HEK293 (cell line): ENCODE results near the gene SLC36A3.

Source experiments
- BCL11B ChIP-seq: fragments of 450-650 bp; formaldehyde crosslinking; IDR thresholded peaks from 2 replicates; pipeline ENCODE4 v1.5.1; 2016; ENCODE audit warnings: low read depth, missing biosample characterization, missing genetic modification characterization
- IKZF3 ChIP-seq: fragments of 450-650 bp; IDR thresholded peaks from 2 replicates; pipeline ENCODE4 v1.5.0; 2018; ENCODE audit warnings: missing biosample characterization, mild to moderate bottlenecking, missing genetic modification characterization, moderate library complexity
- YY1 ChIP-seq: fragments of 450-650 bp; formaldehyde crosslinking; IDR thresholded peaks from 2 replicates; pipeline ENCODE4 v1.5.1; 2018; ENCODE audit warnings: missing biosample characterization, missing genetic modification characterization
- ZBTB8A ChIP-seq: fragments of 450-650 bp; formaldehyde crosslinking; IDR thresholded peaks from 2 replicates; pipeline ENCODE4 v1.5.1; 2016; ENCODE audit warnings: missing biosample characterization, missing genetic modification characterization
- ZNF10 ChIP-seq: fragments of 450-650 bp; formaldehyde crosslinking; IDR thresholded peaks from 2 replicates; pipeline ENCODE4 v1.5.1; 2017; ENCODE audit warnings: missing biosample characterization, missing genetic modification characterization
- ZNF114 ChIP-seq: fragments of 450-650 bp; formaldehyde crosslinking; IDR thresholded peaks from 2 replicates; pipeline ENCODE4 v1.5.0; 2017; ENCODE audit warnings: missing biosample characterization, missing genetic modification characterization
- ZNF133 ChIP-seq: fragments of 450-650 bp; formaldehyde crosslinking; IDR thresholded peaks from 2 replicates; pipeline ENCODE4 v1.5.1; 2016; ENCODE audit warnings: missing biosample characterization, missing genetic modification characterization
- ZNF184 ChIP-seq: fragments of 450-650 bp; IDR thresholded peaks from 2 replicates; pipeline ENCODE4 v1.5.1; 2018; ENCODE audit warnings: missing biosample characterization, mild to moderate bottlenecking, missing genetic modification characterization
- ZNF423 ChIP-seq: fragments of 450-650 bp; formaldehyde crosslinking; IDR thresholded peaks from 2 replicates; pipeline ENCODE4 v1.5.1; 2016; ENCODE audit warnings: missing biosample characterization, missing genetic modification characterization
- ZNF664 ChIP-seq: fragments of 450-650 bp; formaldehyde crosslinking; IDR thresholded peaks from 2 replicates; pipeline ENCODE4 v1.5.1; 2016; ENCODE audit warnings: missing biosample characterization, missing genetic modification characterization
- TF ChIP-seq, protein P1 (sequence below): fragments of 450-650 bp; formaldehyde crosslinking; IDR thresholded peaks from 2 replicates; pipeline ENCODE4 v1.5.1; 2016; ENCODE audit warnings: missing biosample characterization, missing genetic modification characterization
- TF ChIP-seq, protein P2 (sequence below): fragments of 450-650 bp; formaldehyde crosslinking; IDR thresholded peaks from 2 replicates; pipeline ENCODE4 v1.5.1; 2016; ENCODE audit warnings: missing biosample characterization, missing genetic modification characterization
- TF ChIP-seq, protein P3 (sequence below): fragments of 450-650 bp; formaldehyde crosslinking; IDR thresholded peaks from 2 replicates; pipeline ENCODE4 v1.5.1; 2016; ENCODE audit warnings: missing biosample characterization, missing genetic modification characterization

DNA sequence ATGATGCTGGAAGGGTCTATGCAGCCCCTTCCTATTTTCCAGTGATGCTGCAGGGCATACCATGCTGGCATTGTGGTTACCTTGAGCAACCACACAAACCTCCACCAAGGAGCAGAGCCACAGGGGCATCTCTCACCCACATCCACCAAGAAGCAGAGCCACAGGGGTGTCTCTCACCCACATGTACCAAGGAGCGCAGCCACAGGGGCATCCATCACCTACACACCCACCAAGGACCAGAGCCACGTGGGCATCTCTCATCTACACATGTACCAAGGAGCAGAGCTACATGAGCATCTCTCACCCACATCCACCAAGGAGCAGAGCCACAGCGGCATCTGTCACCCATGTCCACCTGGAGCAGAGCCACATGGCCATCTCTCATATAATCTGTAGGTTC is 59.4 kb downstream of the SLC36A3 start:
- TF ChIP-seq ZBTB8A = no peak
- no peak for TF ChIP-seq ZNF114
- TF ChIP-seq ZNF184 = no peak
- TF ChIP-seq, protein P1, sequence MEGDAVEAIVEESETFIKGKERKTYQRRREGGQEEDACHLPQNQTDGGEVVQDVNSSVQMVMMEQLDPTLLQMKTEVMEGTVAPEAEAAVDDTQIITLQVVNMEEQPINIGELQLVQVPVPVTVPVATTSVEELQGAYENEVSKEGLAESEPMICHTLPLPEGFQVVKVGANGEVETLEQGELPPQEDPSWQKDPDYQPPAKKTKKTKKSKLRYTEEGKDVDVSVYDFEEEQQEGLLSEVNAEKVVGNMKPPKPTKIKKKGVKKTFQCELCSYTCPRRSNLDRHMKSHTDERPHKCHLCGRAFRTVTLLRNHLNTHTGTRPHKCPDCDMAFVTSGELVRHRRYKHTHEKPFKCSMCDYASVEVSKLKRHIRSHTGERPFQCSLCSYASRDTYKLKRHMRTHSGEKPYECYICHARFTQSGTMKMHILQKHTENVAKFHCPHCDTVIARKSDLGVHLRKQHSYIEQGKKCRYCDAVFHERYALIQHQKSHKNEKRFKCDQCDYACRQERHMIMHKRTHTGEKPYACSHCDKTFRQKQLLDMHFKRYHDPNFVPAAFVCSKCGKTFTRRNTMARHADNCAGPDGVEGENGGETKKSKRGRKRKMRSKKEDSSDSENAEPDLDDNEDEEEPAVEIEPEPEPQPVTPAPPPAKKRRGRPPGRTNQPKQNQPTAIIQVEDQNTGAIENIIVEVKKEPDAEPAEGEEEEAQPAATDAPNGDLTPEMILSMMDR (tag by site-specific recombination) = no peak
- TF ChIP-seq IKZF3 (tag by site-specific recombination) = no peak
- TF ChIP-seq ZNF423 (tag by site-specific recombination) = no peak
- TF ChIP-seq, protein P2, sequence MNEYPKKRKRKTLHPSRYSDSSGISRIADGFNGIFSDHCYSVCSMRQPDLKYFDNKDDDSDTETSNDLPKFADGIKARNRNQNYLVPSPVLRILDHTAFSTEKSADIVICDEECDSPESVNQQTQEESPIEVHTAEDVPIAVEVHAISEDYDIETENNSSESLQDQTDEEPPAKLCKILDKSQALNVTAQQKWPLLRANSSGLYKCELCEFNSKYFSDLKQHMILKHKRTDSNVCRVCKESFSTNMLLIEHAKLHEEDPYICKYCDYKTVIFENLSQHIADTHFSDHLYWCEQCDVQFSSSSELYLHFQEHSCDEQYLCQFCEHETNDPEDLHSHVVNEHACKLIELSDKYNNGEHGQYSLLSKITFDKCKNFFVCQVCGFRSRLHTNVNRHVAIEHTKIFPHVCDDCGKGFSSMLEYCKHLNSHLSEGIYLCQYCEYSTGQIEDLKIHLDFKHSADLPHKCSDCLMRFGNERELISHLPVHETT (tag by site-specific recombination) = no peak
- no peak for TF ChIP-seq ZNF10 (tag by site-specific recombination)
- TF ChIP-seq, protein P3, sequence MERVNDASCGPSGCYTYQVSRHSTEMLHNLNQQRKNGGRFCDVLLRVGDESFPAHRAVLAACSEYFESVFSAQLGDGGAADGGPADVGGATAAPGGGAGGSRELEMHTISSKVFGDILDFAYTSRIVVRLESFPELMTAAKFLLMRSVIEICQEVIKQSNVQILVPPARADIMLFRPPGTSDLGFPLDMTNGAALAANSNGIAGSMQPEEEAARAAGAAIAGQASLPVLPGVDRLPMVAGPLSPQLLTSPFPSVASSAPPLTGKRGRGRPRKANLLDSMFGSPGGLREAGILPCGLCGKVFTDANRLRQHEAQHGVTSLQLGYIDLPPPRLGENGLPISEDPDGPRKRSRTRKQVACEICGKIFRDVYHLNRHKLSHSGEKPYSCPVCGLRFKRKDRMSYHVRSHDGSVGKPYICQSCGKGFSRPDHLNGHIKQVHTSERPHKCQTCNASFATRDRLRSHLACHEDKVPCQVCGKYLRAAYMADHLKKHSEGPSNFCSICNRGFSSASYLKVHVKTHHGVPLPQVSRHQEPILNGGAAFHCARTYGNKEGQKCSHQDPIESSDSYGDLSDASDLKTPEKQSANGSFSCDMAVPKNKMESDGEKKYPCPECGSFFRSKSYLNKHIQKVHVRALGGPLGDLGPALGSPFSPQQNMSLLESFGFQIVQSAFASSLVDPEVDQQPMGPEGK (tag by site-specific recombination) = no peak
- no peak for TF ChIP-seq BCL11B
- TF ChIP-seq YY1 (tag by site-specific recombination) = no peak
- TF ChIP-seq ZNF133 = no peak
- no peak for TF ChIP-seq ZNF664 (tag by site-specific recombination)
